Left ventricle myocardium superior (tissue), 1 donor: Measurements from ENCODE around the gene NGEF. TPM values are rescaled to one million over a fixed set of nuclear protein-coding genes. Genes with fewer than 3 reads are reported as not detected.

Source experiments
- ATAC-seq: fragments of 200-7000 bp; cut with Tn5 transposase; one replicate; pipeline ENCODE4 v1.9.1; 2020; ENCODE audit warnings: mild to moderate bottlenecking, moderate library complexity
- DNase-seq: peaks from one replicate; pipeline ENCODE4 v3.0.0-alpha.2; 2020
- intact Hi-C: fragments of 100-400 bp; cut with micrococcal nuclease; formaldehyde crosslinking; loops from one replicate; pipeline ENCODE4 v1.11.0; 2022
- total RNA-seq: library from RNA; stranded (reverse); fragmentation: NEBNext Ultra II Directional; extraction: Animal tissue kit (Norgen Biotek cat#: 25700); gene quantifications from one replicate; pipeline ENCODE4 v1.2.1, GENCODE V29; 2021
- donor health status: DM: no; HTN: yes; CAD: no; lungs with severe emphysema.

The NGEF gene
- total RNA-seq, 1 donor from 2014 or later, result not detected

GRCh38 chr2:232979871-232980461 lies 33.1 kb downstream of the NGEF start:
- ATAC-seq (no peak), DNase-seq (no peak)
- intact Hi-C loops, result no loop called here

- ATAC-seq (no peak), DNase-seq (no peak)
- intact Hi-C loops, result no loop called here
These were observed 35.6 kb downstream of the NGEF start for GRCh38 chr2:232977438-232977971.

- no peak for ATAC-seq
- no peak for DNase-seq
- intact Hi-C loops, result no loop called here
These were observed 36.2 kb downstream of the NGEF start for GRCh38 chr2:232976666-232977437.

GRCh38 chr2:232976176-232976575 lies 36.9 kb downstream of the NGEF start:
- ATAC-seq, result no peak
- no peak for DNase-seq
- intact Hi-C loops, result no loop called here

GRCh38 chr2:232974396-232974795 lies 38.7 kb downstream of the NGEF start:
- ATAC-seq, result no peak
- intact Hi-C loops, result no loop called here
- no peak for DNase-seq

- intact Hi-C loops, result no loop called here
- DNase-seq, result no peak
- no peak for ATAC-seq
These were observed 39.3 kb downstream of the NGEF start for GRCh38 chr2:232973796-232974195.

- intact Hi-C loops, result no loop called here
- no peak for DNase-seq
- ATAC-seq, result no peak
These were observed 39.9 kb downstream of the NGEF start for GRCh38 chr2:232973011-232973735.

GRCh38 chr2:232971744-232972143 lies 41.3 kb downstream of the NGEF start:
- no peak for ATAC-seq
- intact Hi-C loops, result no loop called here
- no peak for DNase-seq

GRCh38 chr2:232970051-232970450 lies 43.0 kb downstream of the NGEF start:
- no peak for DNase-seq
- intact Hi-C loops, result no loop called here
- no peak for ATAC-seq

- DNase-seq, result no peak
- intact Hi-C loops, result no loop called here
- no peak for ATAC-seq
These were observed 45.6 kb downstream of the NGEF start for GRCh38 chr2:232967474-232967873.

- DNase-seq (no peak), ATAC-seq (no peak)
- intact Hi-C loops, result no loop called here
These were observed 46.9 kb downstream of the NGEF start for GRCh38 chr2:232966122-232966521.

GRCh38 chr2:232963913-232964312 lies 49.1 kb downstream of the NGEF start:
- DNase-seq, result no peak
- intact Hi-C loops, result no loop called here
- no peak for ATAC-seq

- ATAC-seq, result no peak
- DNase-seq, result no peak
- intact Hi-C loops, result no loop called here
These were observed 52.2 kb downstream of the NGEF start for GRCh38 chr2:232960862-232961261.

- DNase-seq, result no peak
- intact Hi-C loops, result no loop called here
- no peak for ATAC-seq
These were observed 53.9 kb downstream of the NGEF start for GRCh38 chr2:232959139-232959538.

GRCh38 chr2:232957657-232958090 lies 55.4 kb downstream of the NGEF start:
- ATAC-seq (no peak), DNase-seq (no peak)
- intact Hi-C loops, result no loop called here

- no peak for DNase-seq
- intact Hi-C loops, result no loop called here
- ATAC-seq, result no peak
These were observed 57.2 kb downstream of the NGEF start for GRCh38 chr2:232955856-232956255.

GRCh38 chr2:232954691-232955090 lies 58.4 kb downstream of the NGEF start:
- ATAC-seq, result no peak
- no peak for DNase-seq
- intact Hi-C loops, result no loop called here

- intact Hi-C loops, result no loop called here
- no peak for DNase-seq
- ATAC-seq, result no peak
These were observed 61.2 kb downstream of the NGEF start for GRCh38 chr2:232951891-232952290.

GRCh38 chr2:232951181-232951580 lies 61.9 kb downstream of the NGEF start:
- ATAC-seq, result no peak
- intact Hi-C loops, result no loop called here
- no peak for DNase-seq

- ATAC-seq (no peak), DNase-seq (no peak)
- intact Hi-C loops, result no loop called here
These were observed 62.3 kb downstream of the NGEF start for GRCh38 chr2:232950751-232951150.
